Suprapubic skin (tissue), 4 donors: ENCODE data around the gene LRRC55.

Experiments used
- CTCF ChIP-seq, 2 donors: fragments of 200-600 bp in 1 of 2; fragments of 450-650 bp in 1 of 2; sonication (generic) in 1 of 2; IDR thresholded peaks; one replicate each; pipeline ENCODE4 v1.5.1; 2016 to 2019; ENCODE audit warnings: antibody characterized with exemption in 2 of 2, mild to moderate bottlenecking in 1 of 2, moderate library complexity in 1 of 2
- POLR2A ChIP-seq, 2 donors: fragments of 450-650 bp; IDR thresholded peaks; one replicate each; pipeline ENCODE4 v1.6.1; 2017; ENCODE audit warnings: antibody characterized with exemption in 2 of 2, mild to moderate bottlenecking in 2 of 2, moderate library complexity in 2 of 2
- POLR2AphosphoS5 ChIP-seq, 3 donors: sonication (generic); formaldehyde crosslinking; IDR thresholded peaks; one replicate each; pipeline ENCODE4 v1.6.1; 2017; ENCODE audit warnings: antibody characterized with exemption in 3 of 3

- TF ChIP-seq CTCF (IDR thresholded peaks at IDR 0.05) (no peak), POLR2AphosphoS5 (IDR thresholded peaks at IDR 0.05) (no peak), POLR2A (IDR thresholded peaks at IDR 0.05) (no peak)
Observed at GRCh38 chr11:57156928-57157327, 24.8 kb upstream of the LRRC55 start.
